HG03469 (cell line): ENCODE measurements around the gene KLHDC4.

ENCODE experiments used
- ATAC-seq: cut with Tn5 transposase; IDR thresholded peaks from one replicate; pipeline ENCODE4 v1.9.1; 2021; ENCODE audit warnings: mild to moderate bottlenecking, moderate library complexity, moderate number of reproducible peaks; ENCODE audit not compliant: unreplicated experiment

Gene KLHDC4

DNA sequence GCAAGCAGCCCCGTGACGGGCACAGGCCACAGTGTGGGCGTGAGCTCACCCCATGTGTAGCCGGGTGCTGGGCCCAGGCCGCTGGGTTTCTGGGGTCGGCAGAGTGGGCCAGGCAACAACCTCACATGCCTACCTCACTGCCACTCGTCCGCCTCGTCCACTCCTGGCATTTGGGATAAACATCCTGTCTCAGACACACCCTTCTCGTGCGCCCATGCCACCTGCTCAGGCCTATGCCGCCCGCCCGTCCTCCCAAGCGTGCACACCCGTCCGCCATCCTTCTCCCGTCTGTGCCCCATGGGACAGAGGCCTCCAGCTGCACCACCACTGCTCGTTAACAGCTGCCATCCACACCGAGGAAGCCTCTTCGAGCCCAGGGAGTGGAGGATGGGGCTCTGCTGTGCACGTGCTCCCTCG is 64.3 kb downstream of the KLHDC4 start:
- no peak for ATAC-seq

DNA sequence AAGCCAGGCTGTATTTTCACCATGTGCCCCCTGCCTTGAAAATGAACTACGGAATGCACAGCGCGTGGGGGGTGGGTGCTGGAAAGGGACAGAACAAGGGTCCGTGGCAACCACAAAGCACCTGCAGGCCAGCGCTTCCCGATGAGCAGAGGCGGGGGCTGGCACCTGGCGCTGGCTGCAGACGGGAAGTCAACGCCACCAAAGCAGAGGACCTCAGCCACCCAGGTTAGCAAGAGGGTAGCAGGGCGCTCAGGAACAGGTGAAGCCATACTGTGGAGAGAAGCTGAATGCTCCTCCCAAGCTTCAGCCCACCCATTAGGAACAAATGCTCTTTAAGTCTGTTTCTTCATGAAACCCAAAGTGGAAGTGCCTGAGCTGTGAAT is 64.7 kb downstream of the KLHDC4 start:
- no peak for ATAC-seq

DNA sequence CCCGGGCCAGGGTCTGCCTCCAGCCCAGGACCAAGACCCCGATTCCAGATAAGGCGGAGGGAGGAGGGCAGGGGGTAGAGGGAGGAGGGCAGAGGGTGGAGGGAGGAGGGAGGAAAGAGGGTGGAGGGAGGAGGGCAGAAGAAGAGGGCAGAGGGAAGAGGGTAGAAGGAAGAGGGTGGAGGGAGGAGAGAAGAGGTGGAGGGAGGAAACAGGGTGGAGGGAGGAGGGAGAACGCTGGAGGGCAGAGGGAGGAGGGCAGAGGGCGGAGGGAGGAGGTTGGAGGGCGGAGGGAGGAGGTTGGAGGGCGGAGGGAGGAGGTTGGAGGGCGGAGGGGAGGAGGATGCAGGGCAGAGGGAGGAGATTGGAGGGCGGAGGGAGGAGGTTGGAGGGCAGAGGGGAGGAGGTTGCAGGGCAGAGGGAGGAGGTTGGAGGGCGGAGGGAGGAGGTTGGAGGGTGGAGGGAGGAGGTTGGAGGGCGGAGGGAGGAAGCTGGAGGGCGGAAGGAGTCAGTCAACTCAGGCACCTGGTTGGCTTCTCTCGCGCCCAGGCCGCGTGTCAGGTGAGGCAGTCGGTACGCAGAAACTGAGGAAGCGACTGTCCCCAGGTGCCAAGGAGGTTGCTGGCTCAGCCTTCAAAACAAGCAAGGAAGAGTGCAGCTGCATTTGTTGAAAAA is 65.2 kb downstream of the KLHDC4 start:
- ATAC-seq, result no peak

DNA sequence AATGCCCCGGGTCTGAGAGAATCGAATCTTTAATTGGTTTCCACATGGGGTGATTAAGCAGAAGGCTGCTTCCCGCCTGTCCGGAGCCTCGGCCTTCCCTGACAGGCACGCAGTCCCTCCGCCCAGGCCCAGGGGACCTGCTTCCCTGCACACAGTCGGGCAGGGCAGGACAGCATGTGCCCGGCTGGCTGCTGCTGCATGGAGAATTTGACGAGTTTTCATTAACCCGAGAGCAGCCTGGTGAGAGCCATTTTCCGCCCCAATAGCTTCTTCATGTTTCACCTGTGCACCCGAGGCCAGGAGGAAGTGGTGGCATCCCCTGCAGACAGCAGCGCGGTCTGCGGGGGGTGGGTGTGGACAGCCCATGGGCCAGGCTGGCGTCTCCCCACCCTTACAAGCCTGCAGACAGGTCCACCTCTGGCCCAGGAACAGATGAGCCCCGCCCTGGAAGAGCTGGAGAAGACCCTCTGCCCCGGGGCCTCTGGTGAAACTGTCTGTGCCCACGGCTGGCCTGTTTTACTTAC is 67.0 kb downstream of the KLHDC4 start:
- no peak for ATAC-seq

DNA sequence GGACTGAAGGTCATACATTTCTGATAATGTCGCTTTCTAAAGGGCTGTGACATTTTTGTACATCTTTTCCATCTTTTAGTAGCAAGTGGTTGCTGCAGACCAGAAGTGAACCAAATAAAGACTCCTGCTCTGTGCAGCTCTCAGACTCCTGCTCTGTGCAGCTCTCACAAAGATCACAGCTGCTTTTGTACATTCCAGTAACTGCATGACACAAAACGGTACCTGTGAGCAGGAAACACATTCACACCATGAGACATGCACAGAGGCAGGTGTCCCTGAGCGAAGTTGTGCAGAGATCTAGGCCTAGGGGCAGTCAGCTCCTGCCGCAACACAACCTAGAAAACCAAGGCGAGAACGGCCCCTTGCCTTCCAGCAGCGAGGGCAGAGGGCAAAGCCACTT is 67.5 kb downstream of the KLHDC4 start:
- no peak for ATAC-seq

DNA sequence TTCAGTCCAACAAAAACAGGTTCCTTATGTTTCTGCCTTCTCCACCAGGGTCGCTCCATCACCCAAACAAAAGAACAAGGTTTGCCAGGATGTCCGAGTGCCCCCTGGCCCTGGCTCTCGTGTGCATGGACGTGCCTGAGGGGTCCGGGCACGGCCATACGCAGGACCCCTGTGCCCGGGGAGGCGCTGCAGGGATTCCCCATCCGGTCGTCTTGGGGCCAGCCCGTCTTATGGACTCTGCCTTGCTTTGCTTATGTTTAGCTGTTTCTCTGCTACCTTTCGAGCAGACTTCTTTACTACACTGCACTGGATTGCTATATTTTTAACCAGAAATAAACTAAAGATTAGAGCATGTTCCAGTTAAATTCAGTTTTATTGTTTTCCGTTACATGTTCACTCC is 68.0 kb downstream of the KLHDC4 start:
- ATAC-seq, result no peak

DNA sequence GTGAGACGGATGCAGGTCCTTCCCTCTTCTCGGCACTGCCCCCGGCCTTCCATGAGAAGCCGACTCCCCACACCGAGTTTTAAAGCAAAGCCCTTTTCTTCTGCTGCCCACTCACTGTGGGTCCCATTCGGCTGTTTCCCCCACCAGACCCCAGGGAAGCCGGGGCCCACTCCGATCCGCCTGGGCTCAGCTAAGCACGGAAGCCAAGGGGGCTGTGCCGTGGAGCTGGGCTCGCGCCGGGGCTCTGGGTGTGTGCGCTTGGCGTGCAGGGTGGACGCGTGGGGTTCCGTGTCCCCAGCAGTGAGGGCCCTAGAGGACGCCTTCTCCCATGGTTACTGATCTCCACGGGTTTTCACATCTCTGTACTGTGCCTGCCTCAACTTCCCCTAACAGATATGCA is 68.5 kb downstream of the KLHDC4 start:
- no peak for ATAC-seq

DNA sequence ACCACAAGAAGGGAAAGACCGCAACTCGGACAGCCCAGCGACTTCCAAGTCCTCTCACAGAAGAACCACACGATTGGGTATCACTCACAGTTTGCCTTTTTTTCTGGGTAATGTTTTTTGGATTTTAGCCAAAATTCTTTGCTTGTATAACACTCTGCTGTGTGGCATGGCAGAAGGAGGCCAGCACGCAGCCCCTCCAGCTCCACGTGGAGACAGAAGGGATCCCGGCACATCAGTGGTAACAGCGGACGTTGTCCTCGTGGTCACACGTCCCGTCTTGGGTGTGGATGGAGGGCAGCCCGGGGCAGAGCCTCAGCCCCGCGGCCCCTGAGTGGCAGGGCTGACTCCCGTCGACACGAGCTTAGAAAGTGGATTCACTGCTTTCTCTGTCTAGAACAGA is 69.1 kb downstream of the KLHDC4 start:
- ATAC-seq, result no peak

DNA sequence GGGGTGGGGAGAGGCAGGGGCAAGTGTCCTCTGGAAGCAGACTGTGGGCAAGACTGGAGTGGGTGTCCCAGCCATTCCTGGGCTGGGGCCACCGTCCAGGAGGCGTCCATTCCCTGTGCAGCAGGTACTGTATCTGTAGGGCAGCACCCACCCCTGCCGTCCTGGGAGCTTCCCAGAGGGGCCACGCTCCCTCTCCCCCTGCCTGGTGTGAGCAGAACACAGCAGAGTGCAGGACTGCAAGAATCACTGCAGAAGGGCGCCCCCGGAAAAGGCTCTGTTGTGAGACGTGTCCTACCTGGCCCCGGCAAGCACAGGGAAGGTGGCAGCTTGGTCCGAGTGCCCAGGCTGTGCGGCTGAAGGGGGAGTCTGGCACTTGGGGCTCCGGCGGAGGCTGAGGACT is 70.3 kb downstream of the KLHDC4 start:
- no peak for ATAC-seq

DNA sequence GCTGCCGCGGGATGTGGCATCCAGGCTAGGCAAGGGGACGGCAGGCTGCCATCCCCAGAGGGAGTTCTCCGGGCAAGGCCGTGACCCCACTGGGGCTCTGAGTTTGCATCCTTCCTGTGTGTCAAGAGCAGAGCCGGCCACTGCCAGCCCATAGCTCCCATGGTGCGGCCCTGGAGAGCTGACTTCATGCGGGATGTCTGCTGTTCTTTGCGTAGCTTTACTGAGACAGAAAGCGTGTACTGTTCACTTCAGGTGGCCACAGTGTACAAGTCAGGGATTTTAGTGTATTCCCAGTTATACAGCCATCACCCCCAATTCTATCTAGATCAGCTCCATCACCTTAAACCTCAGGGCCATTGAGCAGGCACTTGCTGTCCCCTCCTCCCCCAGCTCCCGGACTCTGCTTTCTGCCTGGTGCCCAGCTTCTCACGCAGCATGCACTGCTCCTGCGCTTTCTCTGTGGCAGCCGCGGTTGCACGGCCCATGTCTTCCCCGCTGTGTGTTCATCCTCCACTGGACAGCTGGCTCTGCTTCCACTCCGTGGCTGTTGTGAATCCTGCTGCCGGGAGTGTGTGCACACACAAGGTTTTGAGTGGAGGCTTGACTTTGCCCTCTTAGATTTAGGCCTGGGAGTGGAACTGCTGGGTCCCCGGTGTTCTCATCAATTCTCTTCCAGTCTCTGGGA is 71.2 kb downstream of the KLHDC4 start:
- no peak for ATAC-seq

DNA sequence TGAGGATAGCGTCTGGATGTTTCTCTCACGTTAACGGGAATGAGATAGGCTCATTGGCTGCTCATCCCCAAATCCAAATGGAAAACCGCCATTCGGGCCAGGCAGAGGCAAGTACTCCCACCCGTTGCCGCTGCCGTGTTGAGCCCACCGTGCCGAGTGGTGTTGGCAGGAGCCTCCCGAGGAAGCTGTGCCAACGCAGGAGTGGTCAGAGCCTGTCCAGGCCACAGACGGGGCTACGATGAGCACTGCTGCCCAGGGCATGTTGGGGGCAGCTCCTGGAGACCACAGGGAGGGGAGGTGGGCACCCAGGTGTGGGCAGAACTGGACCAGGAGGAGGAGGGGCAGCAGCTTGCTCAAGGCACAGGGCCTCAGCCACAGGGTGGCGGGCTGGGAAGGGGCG is 72.0 kb downstream of the KLHDC4 start:
- no peak for ATAC-seq

DNA sequence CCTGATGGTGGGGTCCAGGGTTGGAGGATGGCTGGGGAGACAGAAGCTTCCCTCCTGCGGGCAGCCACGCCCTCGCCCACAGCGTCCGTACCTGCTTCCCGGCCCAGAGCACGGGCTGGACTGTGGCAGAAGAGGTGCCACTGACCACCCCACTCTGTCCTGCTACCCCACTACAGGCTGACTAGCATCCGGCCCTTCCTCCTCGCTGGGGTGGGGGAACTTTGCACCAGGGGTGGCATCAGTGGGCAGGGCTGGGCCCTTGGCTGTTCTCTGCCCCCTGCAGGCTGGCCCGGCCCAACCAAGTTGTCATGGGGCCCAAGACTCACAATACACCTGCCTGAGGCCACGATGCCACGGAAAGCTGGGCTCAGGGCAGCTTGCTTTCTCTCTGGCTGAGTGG is 73.0 kb downstream of the KLHDC4 start:
- ATAC-seq, result no peak

DNA sequence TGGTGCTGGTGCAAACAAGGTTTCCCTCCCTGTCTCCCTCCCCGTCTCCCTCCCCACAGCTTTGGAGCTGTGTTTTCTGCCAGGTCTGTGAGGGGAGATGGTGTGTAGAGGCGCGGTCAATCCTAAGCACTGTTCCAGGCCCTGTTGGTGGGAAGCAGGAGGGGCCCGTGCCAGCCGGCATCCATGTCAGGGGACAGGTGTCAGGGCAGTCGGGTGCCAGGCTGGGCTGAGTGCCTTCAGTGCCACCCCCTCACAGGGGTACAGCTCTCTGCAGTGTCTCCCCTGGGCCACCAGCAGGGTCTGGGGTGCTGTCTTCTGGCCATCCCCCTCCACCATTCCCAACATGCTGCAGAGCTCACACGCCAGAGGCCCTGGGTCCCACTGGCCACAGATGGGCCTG is 73.6 kb downstream of the KLHDC4 start:
- no peak for ATAC-seq

DNA sequence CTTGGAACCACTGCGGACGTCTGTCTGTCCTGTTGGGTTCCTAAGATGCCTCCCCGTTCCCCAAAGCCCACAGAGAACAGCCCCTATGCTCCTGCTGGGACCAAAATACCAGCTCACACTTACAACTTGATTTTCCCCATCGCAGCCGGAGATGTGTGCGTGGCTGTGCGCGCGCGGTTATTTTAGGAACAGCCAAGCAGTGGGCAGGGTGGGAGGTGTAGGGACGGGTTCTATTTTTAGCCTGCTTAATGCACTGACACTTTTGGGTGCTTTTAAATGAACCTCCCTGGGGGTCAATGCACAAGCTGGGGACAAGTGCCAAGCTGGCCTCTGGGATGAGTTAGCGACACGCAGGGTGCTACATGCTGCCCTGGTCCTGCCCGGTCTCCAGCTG is 74.1 kb downstream of the KLHDC4 start:
- ATAC-seq, result no peak

DNA sequence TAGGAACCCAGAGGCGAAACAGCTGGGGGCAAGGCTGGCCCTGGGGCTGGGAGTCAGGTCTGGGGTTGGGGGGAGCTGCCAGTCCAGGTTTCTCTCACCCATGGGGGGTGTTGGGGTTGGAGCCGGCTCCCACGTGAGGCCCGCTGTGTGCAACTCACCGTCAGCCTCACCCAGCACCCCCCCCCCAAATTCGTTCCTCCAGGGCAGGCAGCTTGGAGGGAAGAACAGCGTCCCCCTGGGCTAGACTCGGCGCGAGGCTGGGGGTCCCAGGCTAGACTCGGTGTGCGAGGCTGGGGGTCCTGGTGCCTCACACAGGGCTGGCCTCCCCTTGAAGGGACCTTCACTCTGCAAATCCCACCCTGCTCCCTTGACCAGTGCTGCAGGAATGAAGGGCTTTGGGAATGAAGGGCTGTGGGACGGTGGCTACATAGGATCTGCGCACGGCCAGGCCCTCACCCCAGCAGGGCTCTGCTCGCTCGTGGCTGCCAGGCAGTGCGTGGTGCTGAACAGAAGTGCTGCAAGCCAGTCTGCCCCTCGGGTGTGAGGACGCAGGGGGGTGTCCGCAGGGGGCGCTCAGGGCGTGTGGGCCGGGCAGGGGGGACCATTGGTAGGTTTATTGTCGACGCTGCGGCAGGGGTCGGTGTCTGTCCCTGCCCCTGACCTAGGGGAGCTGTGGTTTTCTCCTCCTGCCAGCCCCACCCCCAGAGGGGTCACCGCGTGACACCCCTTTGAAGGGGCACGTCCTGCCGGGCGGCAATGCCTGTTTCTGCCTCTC is 74.7 kb downstream of the KLHDC4 start:
- ATAC-seq, result no peak

DNA sequence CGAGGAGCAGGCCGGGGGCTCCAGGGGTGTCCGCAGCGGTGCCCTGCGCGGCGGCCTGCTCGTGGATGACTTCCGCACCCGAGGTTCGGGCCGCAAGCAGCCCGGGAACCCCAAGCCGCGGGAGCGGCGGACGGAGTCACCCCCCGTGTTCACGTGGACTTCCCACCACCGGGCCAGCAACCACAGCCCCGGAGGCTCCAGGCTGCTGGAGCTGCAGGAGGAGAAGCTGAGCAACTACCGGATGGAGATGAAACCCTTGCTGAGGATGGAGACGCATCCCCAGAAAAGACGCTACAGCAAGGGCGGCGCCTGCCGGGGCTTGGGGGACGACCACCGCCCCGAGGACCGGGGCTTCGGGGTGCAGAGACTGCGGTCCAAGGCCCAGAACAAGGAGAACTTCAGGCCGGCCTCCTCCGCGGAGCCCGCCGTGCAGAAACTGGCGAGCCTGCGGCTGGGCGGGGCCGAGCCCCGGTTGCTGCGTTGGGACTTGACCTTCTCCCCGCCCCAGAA is 75.8 kb downstream of the KLHDC4 start:
- ATAC-seq, result no peak

DNA sequence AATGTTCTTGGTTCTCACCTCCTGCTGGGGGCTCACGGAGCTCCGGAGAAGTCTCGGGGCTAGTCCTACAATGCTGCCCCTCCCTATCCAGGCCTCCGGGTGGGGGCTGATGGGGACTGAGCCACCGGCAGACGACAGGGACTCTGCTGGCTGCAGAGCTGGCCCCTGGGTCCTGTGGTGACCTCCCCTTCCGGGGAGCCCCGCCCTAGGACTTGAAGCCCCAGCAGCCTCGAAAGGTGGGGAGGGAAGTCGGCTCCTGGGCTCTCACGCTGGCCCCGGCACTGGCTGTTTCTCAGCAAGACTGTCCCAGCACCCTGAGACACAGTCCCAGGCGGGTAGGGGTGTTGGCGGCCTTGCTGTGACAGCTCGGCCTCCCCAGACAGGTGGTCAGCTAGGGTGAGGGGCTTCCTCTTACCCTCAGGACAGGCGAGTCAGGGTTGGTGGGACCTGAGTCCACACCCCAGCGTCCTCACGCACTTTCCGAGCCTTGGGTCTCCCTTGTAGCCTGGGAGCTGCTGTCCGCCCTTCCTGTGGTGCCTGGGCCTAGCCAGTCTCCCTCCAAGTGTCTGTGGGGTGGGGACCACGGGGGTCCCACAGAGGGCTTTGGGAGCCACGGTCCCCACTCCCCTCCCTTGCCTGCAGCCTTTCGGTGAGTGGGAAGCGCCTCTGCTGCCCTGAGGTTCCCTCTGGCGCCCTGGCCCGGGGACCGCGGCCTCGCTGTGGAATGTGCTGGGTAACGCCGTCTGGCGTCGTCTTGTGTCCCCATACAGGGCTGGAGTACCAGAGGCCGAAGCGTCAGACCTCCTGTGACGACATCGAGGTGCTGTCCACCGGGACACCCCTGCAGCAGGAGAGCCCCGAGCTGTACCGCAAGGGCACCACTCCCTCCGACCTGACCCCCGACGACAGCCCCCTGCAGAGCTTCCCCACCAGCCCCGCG is 76.6 kb downstream of the KLHDC4 start:
- no peak for ATAC-seq

DNA sequence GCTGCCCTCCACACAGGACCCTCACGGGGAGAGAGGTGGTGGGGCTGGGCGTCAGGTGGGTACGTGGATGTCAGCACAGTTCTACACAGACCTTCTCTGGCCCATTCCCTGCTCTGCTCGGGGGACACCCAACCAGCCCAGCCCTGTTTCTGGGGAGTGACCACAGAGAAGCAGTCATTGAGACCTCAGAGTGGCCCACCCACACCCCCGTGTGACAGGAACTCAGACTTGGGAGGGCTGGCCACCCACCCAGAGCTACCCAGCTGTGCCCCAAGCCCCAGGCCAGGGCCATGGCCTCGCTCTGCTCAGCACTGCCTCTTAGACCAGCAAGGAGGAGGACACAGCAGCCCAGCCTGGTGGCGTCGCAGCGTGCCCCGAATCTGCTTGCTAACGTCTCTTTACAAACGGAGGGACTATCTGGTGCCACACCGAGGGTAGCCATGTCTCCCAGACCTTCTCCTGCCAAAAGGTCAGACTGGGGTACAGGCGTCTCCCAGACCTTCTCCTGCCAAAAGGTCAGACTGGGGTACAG is 77.7 kb downstream of the KLHDC4 start:
- no peak for ATAC-seq

DNA sequence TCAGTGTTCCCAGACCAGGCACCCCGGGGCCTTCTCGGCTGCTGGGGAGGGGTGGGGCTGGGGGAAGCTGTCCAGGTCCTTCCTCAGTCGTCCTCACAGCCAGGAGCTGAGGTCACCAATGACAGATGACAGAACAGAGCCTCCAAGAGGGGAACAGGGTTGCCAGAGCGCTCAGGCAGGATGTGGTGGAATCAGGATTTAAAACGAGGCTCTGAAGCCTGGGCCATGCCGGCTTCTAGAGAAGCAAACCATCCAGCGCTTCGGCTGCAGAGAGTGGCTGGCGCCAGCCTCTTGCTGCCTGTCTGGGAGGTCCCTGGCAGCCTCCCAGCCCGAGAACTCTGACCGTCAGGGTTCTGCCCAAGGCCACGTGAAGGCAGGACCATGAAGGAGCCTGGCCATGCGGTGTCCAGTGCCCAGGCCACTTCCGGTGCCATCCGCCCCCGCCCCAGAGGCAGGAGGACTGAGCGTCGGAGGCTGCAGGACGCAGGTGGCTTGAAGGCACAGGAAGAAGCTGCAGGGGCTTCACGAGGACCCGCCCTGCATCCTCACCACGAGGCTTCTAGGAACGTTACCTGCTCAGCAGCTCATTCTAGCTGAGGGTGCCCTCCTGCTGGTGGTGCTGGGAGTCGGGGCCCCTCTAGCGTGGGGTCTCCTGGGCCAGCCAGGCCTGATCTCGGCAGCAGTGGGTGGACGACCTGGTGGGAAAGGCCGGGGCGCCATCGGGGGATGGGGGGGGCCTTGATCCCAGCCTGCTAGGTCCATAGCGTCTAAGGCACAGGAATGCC is 78.5 kb downstream of the KLHDC4 start:
- no peak for ATAC-seq

DNA sequence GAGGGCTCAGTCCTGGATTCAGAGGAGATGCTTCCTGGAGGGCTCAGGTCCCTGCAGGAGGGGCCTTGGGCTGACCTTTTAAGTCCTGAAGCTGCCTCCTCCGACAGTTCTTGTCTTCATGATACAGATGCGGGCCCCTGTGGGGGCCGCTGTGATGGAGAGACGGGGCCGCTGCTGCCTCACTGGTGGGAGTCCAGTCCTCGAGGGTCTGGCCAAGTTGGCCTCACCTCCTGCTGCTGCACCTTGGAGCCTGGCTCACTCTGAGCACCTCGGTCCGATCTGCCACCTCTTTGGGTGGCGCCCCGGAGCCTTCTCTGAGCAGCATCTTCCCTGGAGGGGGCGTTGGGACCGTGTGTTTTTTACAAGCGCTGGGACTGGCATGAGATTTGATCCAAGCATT is 79.1 kb downstream of the KLHDC4 start:
- ATAC-seq, result no peak
